HG02840 (cell line): Measurements from ENCODE around the gene KIF14.
A peak's percentile ranks its signal among the peaks of the same experiment; 100 is the strongest.
"Not testable (repeated sequence)": the region's sequence is repeated elsewhere in the genome, so short reads cannot be mapped to it uniquely, and the experiment has no call there.

ENCODE experiments used
- ATAC-seq: cut with Tn5 transposase; IDR thresholded peaks from one replicate; pipeline ENCODE4 v1.9.1; 2021; ENCODE audit warnings: mild to moderate bottlenecking, moderate library complexity, moderate number of reproducible peaks; ENCODE audit not compliant: unreplicated experiment, low FRiP score

KIF14 gene

GRCh38 chr1:200547386-200547785, 73.2 kb downstream of the KIF14 start:
- ATAC-seq = no peak

GRCh38 chr1:200546577-200546976, 74.0 kb downstream of the KIF14 start:
- no peak for ATAC-seq

DNA sequence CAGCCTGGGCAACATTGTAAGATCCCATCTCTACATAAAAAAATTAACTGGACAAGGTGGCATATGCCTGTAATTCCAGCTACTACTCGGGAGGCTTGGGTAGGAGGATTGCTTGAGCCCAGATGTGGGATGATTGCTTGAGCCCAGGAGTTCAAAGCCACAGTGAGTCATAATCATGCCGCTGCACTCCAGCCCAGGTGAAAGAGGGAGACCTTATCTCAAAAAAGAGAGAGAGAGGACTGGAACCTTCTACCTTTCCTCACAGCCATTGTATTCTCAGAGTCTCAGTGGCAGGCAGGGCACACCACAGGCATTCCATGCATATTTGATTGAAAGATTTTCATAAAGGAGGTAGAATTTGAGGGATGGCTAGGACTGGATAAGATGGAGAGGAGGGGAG, 78.4 kb downstream of the KIF14 start:
- no peak for ATAC-seq

DNA sequence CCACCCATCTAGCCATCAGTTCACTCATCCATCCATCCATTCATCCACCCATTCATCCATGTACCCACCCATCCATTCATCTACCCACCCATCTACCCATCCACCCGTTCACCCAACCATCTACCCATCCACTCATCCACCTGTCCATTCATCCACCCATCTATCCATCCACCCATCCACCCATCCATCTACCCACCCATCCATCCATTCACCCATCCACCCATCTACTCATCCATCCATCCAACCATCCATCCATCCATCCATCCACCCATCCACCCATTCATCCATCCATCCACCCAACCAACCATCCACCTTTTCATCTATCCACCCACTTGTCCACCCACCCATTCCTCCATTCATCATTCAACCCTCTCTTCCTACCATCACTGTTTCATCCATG, 80.3 kb downstream of the KIF14 start:
- ATAC-seq = no peak

- no peak for ATAC-seq
Observed at GRCh38 chr1:200538179-200538578, 82.4 kb downstream of the KIF14 start.

DNA sequence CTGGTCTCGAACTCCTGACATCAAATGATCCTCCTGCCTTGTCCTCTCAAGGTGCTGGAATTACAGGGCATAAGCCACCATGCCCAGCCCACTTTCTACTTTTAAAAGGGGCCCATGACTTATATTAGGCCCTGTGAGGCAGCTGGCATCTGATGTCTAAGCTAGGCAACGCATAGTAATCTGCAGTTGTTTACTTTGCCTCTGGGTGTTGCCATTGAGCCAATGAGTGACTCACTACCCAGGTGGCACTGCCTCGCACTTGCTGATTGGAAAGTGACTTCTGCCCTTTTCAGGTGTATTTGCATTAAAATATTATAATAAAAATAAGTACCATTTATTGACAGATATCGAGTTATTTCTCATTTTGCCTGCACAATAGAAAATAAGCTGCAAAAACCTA, 84.9 kb downstream of the KIF14 start:
- ATAC-seq = no peak

- ATAC-seq = no peak
Observed at GRCh38 chr1:200530623-200531261, 89.8 kb downstream of the KIF14 start.

DNA sequence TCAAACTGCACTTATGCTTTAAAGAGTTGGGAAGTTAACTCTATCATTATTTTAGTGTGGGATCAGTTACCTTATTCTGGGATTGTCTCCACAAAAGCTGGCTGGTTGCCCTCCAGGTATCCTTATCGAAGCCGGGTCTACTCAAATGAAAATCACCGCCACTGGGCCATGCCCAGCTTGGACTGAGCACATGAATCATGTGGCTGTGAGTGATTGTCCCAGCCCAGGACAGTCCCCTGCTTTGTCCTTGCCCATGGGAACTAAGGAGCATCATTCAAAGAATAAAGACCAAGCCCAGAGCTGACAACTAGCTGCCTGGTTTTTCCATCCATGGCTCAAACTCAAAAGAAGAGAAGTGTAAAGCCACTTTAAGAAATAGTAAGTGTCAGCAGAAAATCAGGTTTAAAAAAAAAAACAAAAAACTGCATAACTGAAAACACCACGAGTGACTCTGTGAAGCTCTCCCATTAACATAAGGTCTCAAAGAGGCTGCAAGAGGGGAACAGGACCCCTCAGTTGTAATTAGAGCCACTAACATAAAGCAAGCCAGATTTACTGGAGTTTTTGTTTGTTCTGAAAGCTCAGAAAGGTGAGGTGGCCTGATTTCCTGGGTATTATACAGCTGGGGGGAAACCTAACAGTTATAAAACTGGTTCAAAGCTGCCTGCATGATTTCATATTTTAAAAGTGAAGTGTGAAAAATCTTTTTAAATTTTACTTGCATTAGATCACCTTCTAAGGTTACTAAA, 91.5 kb downstream of the KIF14 start:
- no peak for ATAC-seq

- no peak for ATAC-seq
Observed at GRCh38 chr1:200527670-200528069, 92.9 kb downstream of the KIF14 start.

- ATAC-seq = no peak
Observed at GRCh38 chr1:200526709-200527612, 93.6 kb downstream of the KIF14 start.

- no peak for ATAC-seq
Observed at GRCh38 chr1:200525090-200525987, 95.2 kb downstream of the KIF14 start.

- not testable (repeated sequence) for ATAC-seq
Observed at GRCh38 chr1:200524551-200524950, 96.0 kb downstream of the KIF14 start.

GRCh38 chr1:200524092-200524491, 96.5 kb downstream of the KIF14 start:
- ATAC-seq = no peak

DNA sequence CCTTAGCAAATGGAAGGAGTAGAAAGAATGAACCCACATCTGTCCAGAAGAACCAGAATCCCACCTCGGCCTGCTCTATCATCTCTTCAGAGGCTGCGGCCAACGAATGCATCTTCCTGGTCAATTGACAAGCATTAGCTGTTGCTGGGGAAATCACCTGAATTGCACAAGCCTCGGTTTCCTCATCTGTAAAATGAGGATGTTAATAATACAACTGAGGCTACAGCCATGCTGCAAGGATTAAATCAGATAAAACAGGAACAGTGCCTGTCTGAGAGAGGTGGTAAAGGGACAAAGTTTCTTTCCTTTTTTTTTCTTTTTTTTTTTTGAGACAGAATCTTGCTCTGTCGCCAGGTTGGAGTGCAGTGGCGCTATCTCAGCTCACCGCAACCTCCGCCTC, 99.8 kb downstream of the KIF14 start:
- no peak for ATAC-seq

DNA sequence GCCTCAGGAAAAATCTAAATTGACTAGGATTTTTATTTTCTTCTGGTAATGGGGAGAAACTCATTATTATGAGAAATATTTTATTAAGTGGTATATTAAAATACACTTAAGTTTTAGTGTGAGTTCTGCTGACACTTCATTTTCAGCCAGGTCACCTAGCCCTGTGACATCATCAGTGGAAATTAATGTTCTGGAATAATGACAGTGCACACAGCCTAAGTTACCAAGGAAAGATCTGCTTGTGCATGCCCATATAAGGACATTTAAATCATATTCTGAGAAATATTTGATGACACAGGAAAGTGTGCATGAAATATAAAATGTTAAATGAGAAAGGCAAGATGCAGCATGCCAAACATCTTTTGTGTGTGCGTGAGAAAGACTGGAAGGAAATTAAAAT, 102.0 kb downstream of the KIF14 start:
- ATAC-seq = no peak

- ATAC-seq = no peak
Observed at GRCh38 chr1:200512191-200512590, 108.4 kb downstream of the KIF14 start.

GRCh38 chr1:200510228-200510623, 110.3 kb downstream of the KIF14 start:
- ATAC-seq = peak; percentile 88

DNA sequence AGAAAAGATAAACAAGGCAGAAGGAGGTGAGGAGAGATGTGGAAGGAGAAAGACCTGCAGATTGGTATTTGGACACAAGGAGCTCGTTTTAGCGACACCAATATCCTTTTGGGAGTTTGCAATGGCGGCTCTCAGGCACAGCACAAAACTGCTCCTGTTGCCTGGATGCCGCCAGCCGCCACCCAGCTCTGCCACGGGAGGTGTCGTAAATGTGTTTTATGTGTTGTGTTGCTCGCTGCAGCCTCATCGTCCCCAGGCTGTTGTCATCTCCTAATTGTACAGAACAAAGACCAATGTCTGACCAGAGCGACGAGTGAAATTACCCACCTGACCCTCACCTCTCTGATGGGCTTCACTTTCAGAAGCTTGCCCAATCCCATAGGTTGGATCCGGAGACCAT, 114.1 kb downstream of the KIF14 start:
- ATAC-seq = no peak

- no peak for ATAC-seq
Observed at GRCh38 chr1:200505257-200505656, 115.3 kb downstream of the KIF14 start.
